Suppressor macrophage treated with lipopolysaccharide for 1 hour (primary cell): ENCODE results near the gene GPR132.
A peak's percentile ranks its signal among the peaks of the same experiment; 100 is the strongest.

Source experiments
- DNase-seq, 3 donors: peaks; one replicate each; pipeline ENCODE4 v3.0.0-alpha.2; 2020 to 2022

The GPR132 gene

DNA sequence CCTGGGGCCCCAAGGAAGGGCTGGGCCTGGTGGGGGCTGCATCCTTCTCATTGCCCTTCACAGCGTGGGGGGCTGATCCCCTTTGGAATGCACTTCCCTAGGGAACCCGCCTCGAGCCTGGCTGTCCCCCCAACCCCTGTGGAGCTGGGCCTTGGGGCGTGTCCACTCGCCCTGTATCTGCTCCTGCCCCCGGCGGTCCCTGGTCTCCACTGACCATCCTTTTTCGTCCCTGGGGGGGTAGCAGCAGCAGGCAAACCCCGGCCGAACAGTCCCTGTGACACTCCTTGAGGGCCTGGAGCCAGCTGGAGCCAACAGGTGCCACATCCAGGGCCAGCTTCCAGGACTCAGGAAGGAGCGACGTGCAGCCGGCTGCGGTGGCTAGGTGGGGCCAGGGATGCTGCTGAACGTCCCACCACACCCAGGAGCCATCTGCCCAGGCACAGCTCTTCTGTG, 9.4 kb upstream of the GPR132 start:
- no peak for DNase-seq

DNA sequence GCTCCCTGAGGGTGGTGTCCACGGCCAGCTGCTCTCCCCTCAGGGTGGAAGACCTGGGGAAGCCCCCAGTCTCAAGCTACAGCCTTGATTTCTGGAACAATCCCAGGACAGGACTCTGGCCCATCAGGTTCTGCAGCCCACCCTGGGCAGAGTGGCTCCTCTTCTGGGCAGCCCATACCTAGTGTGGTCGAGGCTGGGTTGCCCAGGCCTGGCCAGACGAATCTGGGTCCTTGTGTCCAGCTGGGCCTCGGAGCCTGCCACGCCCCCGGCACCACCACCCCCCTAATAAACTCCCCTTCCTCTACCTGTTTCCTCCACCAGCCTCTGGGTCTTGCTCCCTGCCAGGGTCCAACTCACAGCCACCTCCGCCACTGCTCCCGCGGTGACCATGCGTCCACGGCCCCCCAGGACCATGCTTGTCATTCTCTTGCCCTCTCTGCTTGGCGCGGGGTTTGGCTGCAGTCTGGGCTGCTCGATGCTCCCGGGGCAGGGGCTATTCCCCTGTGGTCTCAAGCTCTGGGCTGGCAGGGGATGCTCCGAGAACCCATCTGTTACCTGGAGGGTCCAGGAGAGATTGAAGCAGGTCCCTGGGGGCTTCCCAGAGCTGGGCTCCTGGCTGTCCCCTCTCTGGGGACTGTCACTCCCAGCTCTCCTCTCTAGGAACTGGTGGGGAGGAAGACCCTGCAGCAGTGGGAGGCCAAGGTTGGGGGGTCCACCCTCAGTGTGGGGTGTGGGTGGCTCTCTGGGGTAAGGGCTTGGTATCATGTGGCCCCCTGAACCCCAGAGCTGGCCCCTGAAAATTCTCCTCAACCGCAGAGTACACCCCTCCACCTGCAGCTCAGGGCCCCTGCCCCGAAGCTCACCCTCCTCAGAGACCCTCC, 8.7 kb upstream of the GPR132 start:
- DNase-seq = no peak

- no peak for DNase-seq
These were observed 7.9 kb upstream of the GPR132 start for GRCh38 chr14:105072892-105073719.

DNA sequence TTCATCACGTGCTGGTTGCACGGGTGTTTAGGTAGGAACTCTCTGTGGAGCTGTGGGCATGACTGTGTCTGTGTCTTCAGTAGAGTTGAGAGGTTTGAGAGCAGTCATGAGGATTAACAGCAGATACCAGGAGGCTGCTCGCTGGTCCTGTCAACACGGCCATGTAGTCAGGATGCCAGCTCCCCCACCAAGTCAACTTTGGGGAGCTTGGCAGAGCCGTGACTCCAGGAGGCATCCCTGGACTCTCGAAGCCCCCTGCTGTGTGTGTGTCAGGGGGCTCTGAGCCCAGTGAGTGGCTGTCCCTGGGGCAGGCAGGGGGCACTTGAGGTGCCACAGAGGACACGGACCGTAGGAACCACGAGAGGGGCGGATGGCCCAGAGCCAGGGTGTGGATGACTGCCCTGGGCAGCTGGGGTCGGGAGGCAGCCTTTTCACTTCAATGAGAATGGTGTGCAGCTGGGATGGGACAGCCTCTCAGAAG, 7.2 kb upstream of the GPR132 start:
- no peak for DNase-seq

DNA sequence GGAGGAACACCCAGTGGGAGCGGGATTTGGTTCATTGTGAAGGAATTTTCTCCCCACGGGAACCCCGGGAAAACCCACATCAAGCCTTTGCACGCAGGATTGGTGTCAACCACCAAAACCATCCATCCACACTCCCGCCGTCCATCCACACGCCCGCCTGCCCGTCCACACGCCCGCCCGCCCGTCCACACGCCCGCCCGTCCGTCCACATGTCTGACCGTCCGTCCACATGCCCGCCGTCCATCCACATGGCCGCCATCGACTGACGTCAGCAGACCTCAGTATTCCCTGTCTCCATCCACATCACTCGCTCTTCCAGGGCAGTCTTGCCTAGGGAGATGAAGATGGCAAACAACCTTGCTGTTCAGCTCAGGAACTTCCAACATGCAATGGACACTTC, 6.7 kb upstream of the GPR132 start:
- DNase-seq = no peak

GRCh38 chr14:105071326-105071725, 6.1 kb upstream of the GPR132 start:
- DNase-seq = no peak

GRCh38 chr14:105070760-105071137, 5.5 kb upstream of the GPR132 start:
- DNase-seq = peak; percentile 85 to 93 (median 89)

- DNase-seq = peak; percentile 98 to 100 (median 99)
These were observed 4.9 kb upstream of the GPR132 start for GRCh38 chr14:105069871-105070759.

- DNase-seq = peak in 2 of 3 donors; percentile 73 to 82
These were observed 4.3 kb upstream of the GPR132 start for GRCh38 chr14:105069522-105069870.

GRCh38 chr14:105068818-105069217, 3.6 kb upstream of the GPR132 start:
- peak; percentile 63 to 76 (median 70) for DNase-seq

GRCh38 chr14:105067969-105068301, 2.7 kb upstream of the GPR132 start:
- DNase-seq = no peak

- peak; percentile 65 to 68 (median 66) for DNase-seq
These were observed 2.1 kb upstream of the GPR132 start for GRCh38 chr14:105067140-105067968.

GRCh38 chr14:105066240-105067071, 1.2 kb upstream of the GPR132 start:
- DNase-seq = peak; percentile 74 to 88 (median 83)

DNA sequence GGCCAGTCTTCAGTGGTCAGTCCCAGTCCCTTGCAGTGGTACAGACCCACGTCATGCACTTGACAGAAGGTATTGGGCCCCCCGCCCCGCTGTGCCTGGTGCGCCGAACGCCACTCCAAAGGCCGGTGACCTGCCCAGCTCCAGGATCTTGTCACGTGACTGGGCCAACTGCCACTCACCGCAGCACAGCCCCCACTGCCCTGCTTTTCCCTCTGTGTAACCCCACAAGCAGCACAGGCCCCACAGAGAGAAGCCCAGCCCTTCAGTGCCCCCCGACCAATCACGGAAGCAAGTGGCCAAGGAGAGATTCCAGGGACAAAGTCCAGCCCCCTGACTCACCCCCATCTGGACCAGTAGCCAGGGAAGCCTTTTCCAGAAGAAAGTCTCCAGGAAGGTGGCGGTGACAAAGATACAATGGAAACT, 498 bp downstream of the GPR132 start:
- peak; percentile 66 to 83 (median 80) for DNase-seq

GRCh38 chr14:105064001-105064400, 1.2 kb downstream of the GPR132 start:
- DNase-seq = peak in 1 of 3 donors; percentile 25

DNA sequence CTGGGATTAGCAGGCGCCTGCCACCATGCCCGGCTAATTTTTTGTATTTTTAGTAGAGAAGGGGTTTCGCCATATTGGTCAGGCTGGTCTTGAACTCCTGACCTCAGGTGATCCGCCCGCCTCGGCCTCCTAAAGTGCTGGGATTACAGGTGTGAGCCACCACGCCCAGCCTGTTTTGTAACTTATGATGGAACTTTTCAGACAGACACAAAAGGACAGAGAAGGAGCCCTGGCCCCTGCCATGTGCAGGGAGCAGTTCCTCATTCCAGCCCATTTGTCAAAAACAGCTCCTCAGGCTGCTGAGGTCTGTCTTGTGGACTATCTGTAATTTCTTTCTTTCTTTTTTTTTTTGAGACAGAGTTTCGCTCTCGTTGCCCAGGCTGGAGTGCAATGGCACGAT, 1.7 kb downstream of the GPR132 start:
- peak; percentile 56 to 57 (median 57) for DNase-seq

GRCh38 chr14:105063056-105063455, 2.2 kb downstream of the GPR132 start:
- peak in 1 of 3 donors; percentile 50 for DNase-seq

DNA sequence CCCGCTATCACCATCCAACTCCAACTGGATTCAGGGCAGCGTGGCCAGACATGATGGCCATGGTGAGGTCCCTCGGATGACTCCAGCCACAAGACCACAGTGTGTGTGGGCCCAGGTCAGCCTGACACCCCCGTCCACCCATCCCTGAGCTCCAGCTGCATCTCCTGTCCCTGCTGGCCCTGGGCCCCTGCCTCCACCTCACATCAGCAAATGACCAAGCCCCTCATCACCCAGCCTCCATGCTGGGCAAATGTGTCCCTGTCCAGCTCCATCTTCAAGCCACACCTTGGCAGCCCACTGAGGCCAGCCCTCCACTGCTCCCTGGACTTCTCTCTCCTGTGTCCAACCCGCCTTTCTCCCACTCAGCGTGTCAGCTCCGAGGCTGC, 3.2 kb downstream of the GPR132 start:
- no peak for DNase-seq

DNA sequence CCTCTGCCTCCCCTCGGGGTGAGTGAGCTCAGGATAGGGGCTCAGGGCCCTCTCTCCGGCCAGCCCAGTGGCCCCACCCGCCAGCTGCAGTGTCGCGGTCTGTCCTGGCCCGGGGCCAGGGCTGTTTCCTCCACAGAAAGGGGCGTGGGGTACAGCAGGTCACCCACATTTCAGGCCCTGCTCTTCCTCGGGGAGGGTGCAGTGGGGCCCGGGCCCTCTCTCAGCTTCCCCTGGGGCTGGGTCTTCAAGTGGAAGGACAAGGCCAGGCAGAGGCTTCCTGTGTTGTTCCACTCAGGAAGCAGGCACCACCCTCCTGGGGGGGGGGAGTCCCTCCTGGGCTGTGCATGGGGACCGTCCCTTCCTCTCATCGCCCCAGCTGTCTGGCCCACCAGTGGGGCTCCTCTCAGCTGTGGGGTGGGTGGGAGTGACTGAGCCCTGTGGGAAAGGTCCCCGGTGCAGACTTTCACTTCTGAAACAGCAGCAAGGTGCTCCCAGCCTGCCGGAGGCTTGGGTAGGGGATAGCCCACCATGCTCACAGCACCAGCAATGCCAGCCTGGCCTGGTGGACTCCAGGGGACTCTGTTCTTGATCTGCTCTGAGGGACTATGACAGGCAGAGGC, 3.7 kb downstream of the GPR132 start:
- DNase-seq = peak; percentile 52 to 75 (median 58)

- peak; percentile 60 to 68 (median 61) for DNase-seq
These were observed 4.3 kb downstream of the GPR132 start for GRCh38 chr14:105060751-105061427.
